HG03354 (cell line): Measurements from ENCODE around the gene ISLR.

Experiments used
- ATAC-seq: cut with Tn5 transposase; IDR thresholded peaks from one replicate; pipeline ENCODE4 v1.9.1; 2021; ENCODE audit warnings: mild to moderate bottlenecking; ENCODE audit not compliant: unreplicated experiment, poor library complexity, severe bottlenecking

The ISLR gene

GRCh38 chr15:74170875-74171578 lies 2.5 kb upstream of the ISLR start:
- ATAC-seq, result no peak

GRCh38 chr15:74171965-74172541 lies 1.5 kb upstream of the ISLR start:
- ATAC-seq, result no peak

DNA sequence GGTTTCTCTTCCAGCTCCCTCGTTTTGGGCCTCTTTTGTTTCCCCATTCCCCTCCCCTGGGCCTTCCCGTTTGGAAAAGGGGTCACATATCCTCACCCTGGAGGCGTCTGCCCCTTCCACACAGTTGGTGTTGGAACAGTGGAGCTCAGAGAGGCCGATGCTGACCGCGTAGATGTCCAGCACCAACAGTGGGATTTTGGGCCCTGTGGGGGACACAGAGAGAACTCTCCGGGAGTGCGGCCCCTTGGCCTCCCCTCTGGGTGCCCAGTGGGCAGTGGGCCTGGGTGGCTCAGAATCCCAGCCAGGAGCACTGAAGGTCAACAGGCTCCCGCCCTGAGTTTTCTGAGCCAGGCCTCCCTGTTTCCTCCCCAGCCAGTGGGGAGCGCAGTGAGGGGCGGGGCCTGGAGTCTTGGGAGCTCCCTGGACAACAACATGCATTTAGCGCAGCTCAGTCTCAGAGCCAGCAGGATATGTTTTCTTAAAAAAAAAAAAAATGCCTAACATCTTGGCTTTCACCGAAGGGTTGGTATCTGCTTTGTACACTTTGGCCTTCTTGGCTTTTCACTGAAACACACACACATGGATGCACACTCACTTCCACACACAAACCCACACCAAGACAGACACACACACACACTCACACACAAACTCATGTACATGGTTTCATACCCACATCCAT lies 670 bp upstream of the ISLR start:
- no peak for ATAC-seq

GRCh38 chr15:74174219-74174957 lies 878 bp downstream of the ISLR start:
- ATAC-seq, result no peak

DNA sequence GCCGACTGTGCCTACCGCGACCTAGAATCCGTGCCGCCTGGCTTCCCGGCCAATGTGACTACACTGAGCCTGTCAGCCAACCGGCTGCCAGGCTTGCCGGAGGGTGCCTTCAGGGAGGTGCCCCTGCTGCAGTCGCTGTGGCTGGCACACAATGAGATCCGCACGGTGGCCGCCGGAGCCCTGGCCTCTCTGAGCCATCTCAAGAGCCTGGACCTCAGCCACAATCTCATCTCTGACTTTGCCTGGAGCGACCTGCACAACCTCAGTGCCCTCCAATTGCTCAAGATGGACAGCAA lies 1.4 kb downstream of the ISLR start:
- ATAC-seq, result no peak

GRCh38 chr15:74175271-74176191 lies 2.0 kb downstream of the ISLR start:
- no peak for ATAC-seq

- no peak for ATAC-seq
These were observed 3.0 kb downstream of the ISLR start for GRCh38 chr15:74176262-74177214.

DNA sequence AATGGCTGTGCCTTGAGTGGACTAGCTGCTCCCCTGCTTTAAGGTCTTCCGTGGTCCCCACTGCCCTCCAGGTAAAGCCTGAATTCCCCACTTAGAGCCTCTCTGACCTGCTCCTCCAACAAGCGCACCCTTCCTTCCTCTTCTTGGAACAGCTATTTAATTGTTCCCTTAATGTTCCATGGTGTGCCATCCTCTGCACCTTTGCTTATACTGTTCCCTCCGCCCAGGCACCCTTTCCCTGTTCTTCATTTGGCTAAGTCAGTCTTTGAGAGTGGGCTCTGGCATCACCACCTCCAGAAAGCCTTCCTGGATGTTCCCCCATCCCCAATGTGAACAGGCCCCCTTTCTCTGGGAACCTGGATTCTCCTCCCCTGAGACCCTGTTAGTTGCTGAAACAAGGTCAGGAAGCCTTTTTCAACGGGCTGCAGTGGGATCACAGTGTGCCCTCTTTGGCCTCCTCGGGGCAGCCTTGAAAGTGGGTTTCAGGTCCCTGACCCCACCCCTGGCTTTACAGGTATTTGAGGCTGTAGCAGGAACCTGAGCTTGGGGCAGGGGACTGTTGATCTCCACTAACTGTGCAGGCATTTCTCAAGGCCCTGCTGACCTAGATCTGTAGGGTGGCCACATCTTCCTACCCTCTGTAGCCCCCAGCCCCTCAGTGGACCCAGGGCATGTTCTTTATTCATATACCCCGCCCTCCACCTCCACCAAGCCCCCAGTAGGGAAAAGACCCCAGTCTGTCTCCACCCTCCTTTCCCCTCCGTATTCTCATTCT lies 5.0 kb downstream of the ISLR start:
- ATAC-seq, result no peak

- ATAC-seq, result no peak
These were observed 5.8 kb downstream of the ISLR start for GRCh38 chr15:74179101-74179841.

- ATAC-seq, result no peak
These were observed 6.7 kb downstream of the ISLR start for GRCh38 chr15:74179983-74180880.

- ATAC-seq, result no peak
These were observed 7.5 kb downstream of the ISLR start for GRCh38 chr15:74180881-74181602.

GRCh38 chr15:74182131-74182530 lies 8.6 kb downstream of the ISLR start:
- ATAC-seq, result no peak

DNA sequence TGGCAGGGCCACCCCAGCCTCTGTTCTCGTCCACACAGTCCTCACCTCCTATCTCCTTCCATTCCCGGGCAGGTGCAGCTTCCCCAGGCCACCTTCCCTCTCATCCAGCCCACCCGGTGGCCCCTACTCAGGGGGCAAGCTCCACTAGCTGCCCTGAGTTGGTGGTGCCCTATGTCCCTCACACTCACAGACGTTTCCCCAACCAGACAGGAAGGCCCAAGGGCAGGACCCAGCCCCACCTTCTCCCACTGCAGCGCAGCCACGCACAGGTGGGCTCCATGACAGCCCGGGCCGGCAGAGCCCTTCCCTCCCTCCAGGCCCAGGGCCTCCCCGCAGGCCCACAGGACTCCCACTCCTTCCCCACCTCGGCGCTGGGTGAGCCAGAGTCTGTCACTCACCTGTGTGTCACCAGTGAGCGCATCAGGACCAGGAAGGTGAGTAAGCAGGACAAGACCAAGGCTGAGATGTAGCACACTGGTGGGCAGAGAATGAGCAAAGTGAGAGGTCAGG lies 11.1 kb downstream of the ISLR start:
- ATAC-seq, result no peak

DNA sequence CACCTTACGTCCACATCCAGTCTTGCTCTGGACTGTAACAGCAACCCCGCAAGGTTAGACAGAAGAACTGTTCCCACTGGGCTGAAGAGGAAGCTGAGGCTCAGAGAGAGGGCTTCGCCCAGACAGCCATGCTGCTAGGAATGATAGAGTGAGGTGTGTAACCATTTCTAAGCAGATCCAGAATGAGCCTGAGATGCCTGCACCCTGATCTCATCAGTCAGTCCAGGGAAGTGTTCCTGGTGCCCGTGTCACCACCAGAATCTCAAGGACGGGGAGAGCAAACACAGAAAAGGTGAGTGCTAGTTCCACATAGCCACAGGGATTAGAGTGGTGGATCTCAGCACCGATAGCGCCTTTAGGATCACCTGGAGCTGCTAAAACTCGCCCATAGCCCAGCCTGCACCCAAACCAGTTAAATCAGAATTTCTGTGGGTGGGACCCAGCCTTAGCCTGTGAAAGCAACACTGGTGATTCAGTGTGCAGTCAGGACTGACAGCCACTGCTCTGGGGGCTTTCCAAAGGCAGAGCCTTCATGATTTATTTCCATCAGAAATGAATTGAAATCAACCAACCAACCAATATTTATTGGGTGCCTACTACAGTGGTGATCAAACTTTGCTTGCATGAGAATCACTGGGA lies 12.3 kb downstream of the ISLR start:
- no peak for ATAC-seq

- no peak for ATAC-seq
These were observed 14.7 kb downstream of the ISLR start for GRCh38 chr15:74188216-74188615.
